Muscle of leg (tissue), 11 donors: ENCODE results near the gene HDAC10. TPM values are rescaled to one million over a fixed set of nuclear protein-coding genes. Genes with fewer than 3 reads are reported as not detected.

ENCODE experiments used
- DNase-seq: peaks from one replicate; pipeline ENCODE4 v3.0.0; 2013
- H3K27ac ChIP-seq: one replicate; pipeline ENCODE4 v1.5.1; 2013; ENCODE audit warnings: mild to moderate bottlenecking, low read length, control low read depth
- H3K27me3 ChIP-seq: one replicate; pipeline ENCODE4 v1.6.1; 2013; ENCODE audit warnings: low read length; ENCODE audit not compliant: control insufficient read depth, insufficient read depth
- H3K36me3 ChIP-seq: one replicate; pipeline ENCODE4 v1.6.1; 2013; ENCODE audit warnings: low read length; ENCODE audit not compliant: control insufficient read depth, insufficient read depth
- H3K4me1 ChIP-seq: one replicate; pipeline ENCODE4 v1.6.1; 2013; ENCODE audit warnings: low read length; ENCODE audit not compliant: control insufficient read depth, insufficient read depth
- H3K4me3 ChIP-seq: one replicate; pipeline ENCODE4 v1.5.1; 2013; ENCODE audit warnings: low read length, control low read depth
- H3K9me3 ChIP-seq: replicated peaks from 2 replicates; pipeline ENCODE4 v1.6.1; 2013; ENCODE audit warnings: low read depth, low read length; ENCODE audit not compliant: control insufficient read depth
- WGBS: methylation state at CpG from one replicate; pipeline ENCODE4 v1.1.5; 2013; ENCODE audit warnings: missing lambda C conversion rate; ENCODE audit not compliant: insufficient coverage; 5-methylcytosine and 5-hydroxymethylcytosine counted together
- polyA plus RNA-seq, 8 donors: library from polyadenylated mRNA; unstranded; fragments of 120-200 nt; gene quantifications; one replicate each; pipeline versions ENCODE4 v1.2.1 to v1.2.3, GENCODE V29; 2013; ENCODE audit warnings: inconsistent platforms in 1 of 8, low replicate concordance in 1 of 8; ENCODE audit not compliant: insufficient read length in 8 of 8, insufficient read depth in 1 of 8
- total RNA-seq: library from RNA; stranded (reverse); fragments of 120-200 nt; gene quantifications from one replicate; pipeline ENCODE4 v1.2.4, GENCODE V29; 2013

Gene HDAC10
- total and polyA plus RNA-seq, 9 donors = 10.8 to 23.7 (median 15.3) TPM

DNA sequence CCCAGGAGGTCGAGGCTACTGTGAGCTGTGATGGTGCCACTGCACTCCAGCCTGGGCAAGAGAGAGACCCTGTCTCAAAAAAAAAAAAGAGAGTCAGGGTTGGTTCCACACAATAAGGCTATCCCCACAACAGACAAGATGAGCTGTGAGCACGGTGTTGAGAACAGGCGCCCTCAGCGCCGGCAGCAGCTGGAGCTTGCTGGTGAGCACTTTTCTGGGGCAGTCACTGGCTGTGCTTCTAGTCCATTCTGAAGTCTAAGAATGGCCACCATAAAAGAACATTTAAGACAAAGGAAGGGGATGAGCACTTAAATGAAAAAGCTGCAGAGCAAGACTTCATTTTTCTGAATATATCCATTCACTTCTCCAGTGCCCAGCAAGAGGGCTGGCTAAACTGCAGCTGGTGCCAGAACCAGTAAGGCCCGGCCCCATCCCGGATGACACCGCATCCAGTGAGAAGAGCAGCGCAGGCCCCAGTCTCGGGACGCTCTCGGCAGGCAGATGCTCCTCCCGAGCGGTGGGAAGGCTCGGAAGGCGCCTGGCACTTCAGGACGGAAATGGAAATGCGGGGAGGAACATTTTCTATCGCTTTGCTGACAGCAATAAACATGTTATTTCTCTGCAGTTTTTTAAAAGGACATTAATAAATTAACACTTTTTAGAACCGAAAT, 18.4 kb downstream of the HDAC10 start:
- H3K27me3 ChIP-seq = no peaks in the 10 kb centered on the region
- peaks cover 2% of the 10 kb centered on the region for H3K4me1 ChIP-seq
- peaks cover 37% of the 10 kb centered on the region for H3K36me3 ChIP-seq
- H3K4me3 ChIP-seq = no peak overlapping the region
- no peak for DNase-seq
- no peaks in the 10 kb centered on the region for H3K9me3 ChIP-seq
- 90% methylated on average over 18 of the region's 20 CpGs for WGBS
- H3K27ac ChIP-seq = no peak overlapping the region

DNA sequence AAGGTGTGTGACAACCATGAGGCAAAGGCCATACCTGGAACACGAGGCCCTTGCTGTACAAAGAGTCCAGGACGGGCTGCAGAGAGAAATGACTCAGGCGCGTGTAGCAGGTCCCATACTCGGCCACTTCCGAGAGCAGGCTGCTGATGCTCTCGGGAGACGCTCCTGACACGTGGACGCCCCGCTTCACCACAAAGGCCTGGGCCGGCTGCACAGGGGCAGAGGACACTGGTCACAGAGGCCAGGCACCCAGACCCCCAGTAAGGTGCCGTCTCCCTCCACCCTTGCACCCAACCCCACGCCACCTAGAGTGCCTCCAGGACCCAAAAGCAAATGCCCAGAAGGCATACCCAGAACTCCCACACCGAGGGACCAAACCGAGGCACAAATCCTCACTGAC, 21.7 kb downstream of the HDAC10 start:
- Histone ChIP-seq H3K4me3 (no peak overlapping the region), H3K36me3 (peaks cover 49% of the 10 kb centered on the region), H3K27ac (no peak overlapping the region), H3K27me3 (no peaks in the 10 kb centered on the region), H3K9me3 (no peaks in the 10 kb centered on the region), H3K4me1 (peaks cover 4% of the 10 kb centered on the region)
- 93% methylated on average over 14 of the region's 16 CpGs for WGBS
- no peak for DNase-seq

DNA sequence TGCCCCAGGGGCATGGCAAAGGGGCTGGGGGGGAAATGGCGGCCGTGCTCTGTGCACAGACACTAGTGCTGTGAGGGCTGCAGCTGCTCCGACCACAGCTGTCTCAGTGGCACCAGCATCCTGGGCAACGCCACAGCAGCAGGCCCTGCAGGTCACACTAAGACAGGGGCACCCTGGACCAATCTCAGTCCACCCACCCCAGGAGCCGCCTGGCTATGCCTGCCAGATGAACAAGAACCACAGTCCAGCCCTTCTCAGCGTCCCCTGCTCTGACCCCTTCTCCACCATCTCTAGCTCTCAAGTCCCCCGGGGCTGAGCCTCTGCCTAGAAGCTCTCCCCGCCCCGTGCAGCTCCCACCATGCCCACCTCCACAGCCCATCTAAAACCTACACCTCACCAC, 22.7 kb downstream of the HDAC10 start:
- DNase-seq = no peak

DNA sequence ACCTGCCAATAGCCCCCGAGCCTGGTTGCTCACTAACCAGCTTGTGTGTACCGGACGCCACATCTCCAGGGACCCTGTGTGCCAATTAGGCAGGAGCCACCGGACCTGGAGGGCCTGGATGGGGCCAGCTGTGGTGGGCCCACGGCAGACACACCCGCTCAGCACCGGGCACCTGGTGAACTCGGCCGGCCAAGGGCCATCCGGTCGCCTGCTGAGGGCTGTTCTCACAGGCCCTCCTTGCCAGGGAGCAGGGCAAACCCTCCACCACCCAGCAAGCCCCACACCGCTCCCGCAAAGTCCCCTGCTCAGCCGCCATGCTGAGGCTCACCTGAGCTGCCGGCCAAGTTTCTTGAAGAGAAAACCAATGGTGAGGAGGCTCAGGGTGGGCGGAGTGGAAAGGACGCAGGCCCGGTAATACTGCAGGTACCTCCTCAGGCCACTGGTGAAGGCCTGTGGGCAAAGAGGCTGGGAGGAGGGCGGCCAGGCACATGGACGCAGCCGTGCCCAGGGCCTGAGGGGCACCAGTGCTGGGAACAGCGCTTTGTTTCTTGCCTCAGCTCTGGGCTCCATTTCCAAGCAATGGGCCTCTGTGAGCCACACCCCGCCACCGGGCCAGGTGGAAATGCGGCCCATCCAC, 23.4 kb downstream of the HDAC10 start:
- Histone ChIP-seq H3K27ac (no peak overlapping the region), H3K4me3 (no peak overlapping the region), H3K9me3 (no peaks in the 10 kb centered on the region), H3K27me3 (no peaks in the 10 kb centered on the region), H3K36me3 (peaks cover 54% of the 10 kb centered on the region), H3K4me1 (peaks cover 4% of the 10 kb centered on the region)
- DNase-seq = no peak
- WGBS = 89% methylated on average over 20 of the region's 25 CpGs

More for the DNA sequence above, 22.7 kb downstream of the HDAC10 start:
- Histone ChIP-seq H3K27ac (no peak overlapping the region), H3K4me1 (peaks cover 4% of the 10 kb centered on the region), H3K9me3 (no peaks in the 10 kb centered on the region), H3K4me3 (no peak overlapping the region), H3K27me3 (no peaks in the 10 kb centered on the region), H3K36me3 (peaks cover 52% of the 10 kb centered on the region)
- WGBS = 90% methylated on average over 7 of the region's 9 CpGs

DNA sequence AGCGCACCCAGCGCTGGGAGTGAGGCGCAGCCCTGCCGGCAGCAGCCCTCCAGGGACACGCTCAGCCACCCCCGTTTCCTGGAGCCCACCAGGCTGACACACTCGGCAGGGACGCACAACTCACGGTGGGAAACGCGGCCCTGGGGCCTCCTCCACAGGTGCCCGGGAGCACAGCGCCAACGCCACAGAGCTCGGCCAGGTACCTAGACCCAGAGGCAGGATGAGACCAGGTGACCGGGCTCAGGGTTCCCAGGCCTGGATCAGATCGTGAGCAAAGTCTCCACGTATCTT, 24.2 kb downstream of the HDAC10 start:
- no peaks in the 10 kb centered on the region for H3K9me3 ChIP-seq
- H3K4me3 ChIP-seq = no peak overlapping the region
- no peak for DNase-seq
- 87% methylated on average over 18 of the region's 18 CpGs for WGBS
- H3K27ac ChIP-seq = no peak overlapping the region
- peaks cover 4% of the 10 kb centered on the region for H3K4me1 ChIP-seq
- H3K27me3 ChIP-seq = no peaks in the 10 kb centered on the region
- peaks cover 63% of the 10 kb centered on the region for H3K36me3 ChIP-seq

DNA sequence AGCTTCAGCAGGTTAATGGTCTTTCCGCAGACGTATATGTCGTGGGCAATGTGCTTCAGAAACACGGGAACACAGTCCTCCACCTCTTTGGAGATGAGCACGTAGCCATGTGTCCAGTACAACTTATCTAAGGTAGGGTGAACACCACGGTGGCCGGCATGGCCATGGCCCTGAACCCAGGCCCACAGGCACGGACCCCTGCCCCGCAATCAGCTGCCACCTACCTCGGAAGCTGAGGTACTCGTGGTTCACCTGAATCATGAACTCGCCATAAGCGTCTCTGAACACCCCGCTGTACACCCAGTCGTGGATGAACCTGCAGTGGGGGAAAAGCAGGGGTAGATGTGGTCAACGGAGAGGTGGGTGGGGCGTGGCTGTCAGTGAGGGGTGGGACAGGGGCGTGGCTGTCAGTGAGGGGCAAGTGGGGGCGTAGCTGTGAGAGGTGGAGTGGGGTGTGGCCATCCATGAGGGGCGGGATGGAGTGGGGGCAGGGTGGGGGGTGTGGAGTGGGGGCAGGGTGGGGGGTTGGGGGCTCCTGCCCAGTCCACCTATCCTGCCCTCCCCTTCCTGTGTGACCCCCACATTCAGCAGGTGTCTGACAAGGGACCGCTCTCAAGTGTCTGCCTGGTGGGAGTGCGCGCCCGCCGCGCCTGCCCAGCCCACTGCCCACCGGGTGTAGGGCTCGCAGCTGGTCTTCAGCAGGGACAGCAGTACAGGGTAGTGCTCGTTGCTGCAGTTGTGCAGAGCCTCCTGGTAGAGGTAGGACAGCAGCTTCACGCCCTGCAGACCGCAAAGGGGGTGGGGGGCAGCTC, 24.8 kb downstream of the HDAC10 start:
- H3K36me3 ChIP-seq = peaks cover 69% of the 10 kb centered on the region
- no peaks in the 10 kb centered on the region for H3K27me3 ChIP-seq
- H3K4me1 ChIP-seq = peaks cover 4% of the 10 kb centered on the region
- no peak overlapping the region for H3K4me3 ChIP-seq
- no peak for DNase-seq
- WGBS = 91% methylated on average over 27 of the region's 31 CpGs
- H3K27ac ChIP-seq = no peak overlapping the region
- H3K9me3 ChIP-seq = no peaks in the 10 kb centered on the region

DNA sequence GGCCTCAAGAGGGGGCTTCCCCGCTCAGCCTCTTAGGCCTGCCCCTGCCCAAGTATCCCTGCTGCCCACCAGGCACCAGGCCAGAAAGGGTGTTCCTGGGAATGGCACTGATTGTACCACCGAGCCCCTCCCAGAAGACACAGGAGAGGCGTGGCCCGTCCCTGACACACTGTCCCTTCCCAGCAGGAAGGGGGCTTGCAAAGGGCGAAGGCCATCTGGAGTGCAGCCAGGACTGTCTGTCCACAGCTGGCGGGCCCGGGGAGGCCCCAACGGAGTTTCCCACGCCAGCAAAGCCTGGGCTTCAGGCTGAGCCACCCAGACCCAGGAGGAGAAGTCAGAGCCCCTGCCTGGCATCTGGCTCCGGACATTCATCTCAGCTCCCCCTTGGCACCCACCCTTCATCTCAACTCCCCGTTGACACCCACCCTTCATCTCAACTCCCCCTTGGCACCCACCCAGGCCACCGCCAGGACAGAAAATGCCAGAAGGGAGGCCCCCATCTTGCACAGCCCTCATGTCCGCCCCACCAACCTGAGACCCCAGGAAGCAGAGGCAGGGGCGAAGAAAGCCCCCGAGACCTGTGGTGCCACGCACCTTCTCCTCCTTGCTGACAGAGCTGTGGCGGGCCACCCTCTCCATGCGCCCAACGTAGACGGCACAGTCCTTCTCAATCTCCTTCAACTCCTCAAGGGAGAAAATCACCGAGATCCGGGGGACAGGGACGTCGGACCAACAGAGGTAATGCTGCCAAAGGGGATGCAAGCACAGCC, 25.7 kb downstream of the HDAC10 start:
- Histone ChIP-seq H3K4me3 (no peak overlapping the region), H3K27ac (no peak overlapping the region), H3K4me1 (peaks cover 4% of the 10 kb centered on the region), H3K36me3 (peaks cover 77% of the 10 kb centered on the region), H3K27me3 (no peaks in the 10 kb centered on the region), H3K9me3 (no peaks in the 10 kb centered on the region)
- WGBS = 79% methylated on average over 22 of the region's 24 CpGs
- no peak for DNase-seq

DNA sequence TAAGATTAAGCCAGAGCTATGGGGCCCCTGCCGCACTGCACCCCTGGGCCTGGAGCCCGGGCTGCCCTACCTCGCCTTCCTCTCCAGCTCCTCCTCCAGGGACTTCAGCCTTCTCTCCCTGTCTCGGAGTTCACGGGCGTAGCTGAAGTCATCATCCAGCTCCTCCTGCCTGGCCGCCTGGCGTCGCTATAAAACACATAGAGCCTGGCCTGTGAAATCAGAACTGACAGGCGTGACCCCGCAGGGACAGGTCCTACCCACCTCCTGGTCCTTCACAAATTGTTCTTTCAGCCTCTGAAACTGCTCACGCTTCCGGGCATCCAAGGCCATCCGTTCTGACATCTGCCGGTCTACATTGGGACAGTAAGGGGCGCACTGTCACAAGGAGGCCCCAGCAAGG, 27.0 kb downstream of the HDAC10 start:
- Histone ChIP-seq H3K36me3 (peaks cover 80% of the 10 kb centered on the region), H3K4me3 (no peak overlapping the region), H3K27me3 (no peaks in the 10 kb centered on the region), H3K9me3 (no peaks in the 10 kb centered on the region), H3K27ac (no peak overlapping the region), H3K4me1 (peaks cover 6% of the 10 kb centered on the region)
- 77% methylated on average over 16 of the region's 16 CpGs for WGBS
- DNase-seq = no peak

DNA sequence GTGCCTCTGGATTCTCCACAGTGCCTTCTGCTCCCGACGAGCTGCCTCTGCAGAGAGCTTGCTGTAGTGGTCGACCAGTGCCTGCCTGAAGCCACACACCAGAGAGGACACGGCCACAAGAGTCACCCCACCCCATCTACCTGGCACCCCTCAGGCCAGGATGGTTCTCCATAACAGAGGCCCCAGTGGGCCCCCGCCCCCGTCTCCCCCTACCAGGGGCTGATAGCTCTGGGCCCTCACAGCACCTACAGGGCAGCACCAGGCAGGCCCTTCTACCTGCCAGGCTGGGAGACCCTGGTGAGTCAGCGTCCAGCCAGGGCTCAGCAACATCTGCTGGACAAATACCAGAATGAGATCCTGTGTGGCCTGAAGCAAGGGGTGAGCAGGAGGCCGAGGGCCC, 28.6 kb downstream of the HDAC10 start:
- DNase-seq = no peak
- 87% methylated on average over 6 of the region's 8 CpGs for WGBS
- peaks cover 82% of the 10 kb centered on the region for H3K36me3 ChIP-seq

More for the DNA sequence above, 28.6 kb downstream of the HDAC10 start:
- no peaks in the 10 kb centered on the region for H3K9me3 ChIP-seq
- H3K27ac ChIP-seq = no peak overlapping the region
- no peak overlapping the region for H3K4me3 ChIP-seq
- peaks cover 6% of the 10 kb centered on the region for H3K4me1 ChIP-seq
- no peaks in the 10 kb centered on the region for H3K27me3 ChIP-seq
